ENCODE results near the gene ATG2B. TPM values are rescaled to one million over a fixed set of nuclear protein-coding genes. Genes with fewer than 3 reads are reported as not detected.

The ATG2B gene
- total and polyA plus RNA-seq, 9 of the 15 experiments (the other 6 are each of a cell fraction or from before 2014, with no cell fraction given): 0.83 to 12.9 (median 8.7) TPM

GRCh38 chr14:96231526-96232130, 131.5 kb downstream of the ATG2B start:
- no peak overlapping the region for H3K9ac ChIP-seq (ENCODE audit: insufficient read depth in 1 of 2, low read depth in 2 of 2, low read length in 2 of 2)
- H3K4me1 ChIP-seq (replicated peaks in 1 of 2; ENCODE audit: control insufficient read depth in 2 of 2, insufficient read depth in 2 of 2, low read length in 2 of 2): no peaks in the 10 kb centered on the region
- H3K79me2 ChIP-seq (ENCODE audit: control insufficient read depth, insufficient read depth, low read length): no peaks in the 10 kb centered on the region
- no peak overlapping the region for H2AFZ ChIP-seq (ENCODE audit: low read depth, low read length)
- H3K9me1 ChIP-seq (ENCODE audit: control insufficient read depth, insufficient read depth, low read length): no peaks in the 10 kb centered on the region
- DNase-seq (ENCODE audit: extremely low read depth in 1 of 4, low spot score in 3 of 4) (no peak), FAIRE-seq (no peak), ATAC-seq (no peak)
- no peak for TF ChIP-seq HDAC2 (IDR thresholded peaks at IDR 0.05)
- no peak for TF ChIP-seq NFIC (IDR thresholded peaks at IDR 0.05)
- TF ChIP-seq CBFB (CRISPR knock-in tag; IDR thresholded peaks at IDR 0.05): no peak
- TF ChIP-seq ZNF431 (CRISPR knock-in tag; IDR thresholded peaks at IDR 0.05): no peak
- no peak for TF ChIP-seq BCL6 (CRISPR knock-in tag; IDR thresholded peaks at IDR 0.05)
- TF ChIP-seq FOXJ2 (tag; IDR thresholded peaks at IDR 0.05): no peak
- TF ChIP-seq, protein P1, sequence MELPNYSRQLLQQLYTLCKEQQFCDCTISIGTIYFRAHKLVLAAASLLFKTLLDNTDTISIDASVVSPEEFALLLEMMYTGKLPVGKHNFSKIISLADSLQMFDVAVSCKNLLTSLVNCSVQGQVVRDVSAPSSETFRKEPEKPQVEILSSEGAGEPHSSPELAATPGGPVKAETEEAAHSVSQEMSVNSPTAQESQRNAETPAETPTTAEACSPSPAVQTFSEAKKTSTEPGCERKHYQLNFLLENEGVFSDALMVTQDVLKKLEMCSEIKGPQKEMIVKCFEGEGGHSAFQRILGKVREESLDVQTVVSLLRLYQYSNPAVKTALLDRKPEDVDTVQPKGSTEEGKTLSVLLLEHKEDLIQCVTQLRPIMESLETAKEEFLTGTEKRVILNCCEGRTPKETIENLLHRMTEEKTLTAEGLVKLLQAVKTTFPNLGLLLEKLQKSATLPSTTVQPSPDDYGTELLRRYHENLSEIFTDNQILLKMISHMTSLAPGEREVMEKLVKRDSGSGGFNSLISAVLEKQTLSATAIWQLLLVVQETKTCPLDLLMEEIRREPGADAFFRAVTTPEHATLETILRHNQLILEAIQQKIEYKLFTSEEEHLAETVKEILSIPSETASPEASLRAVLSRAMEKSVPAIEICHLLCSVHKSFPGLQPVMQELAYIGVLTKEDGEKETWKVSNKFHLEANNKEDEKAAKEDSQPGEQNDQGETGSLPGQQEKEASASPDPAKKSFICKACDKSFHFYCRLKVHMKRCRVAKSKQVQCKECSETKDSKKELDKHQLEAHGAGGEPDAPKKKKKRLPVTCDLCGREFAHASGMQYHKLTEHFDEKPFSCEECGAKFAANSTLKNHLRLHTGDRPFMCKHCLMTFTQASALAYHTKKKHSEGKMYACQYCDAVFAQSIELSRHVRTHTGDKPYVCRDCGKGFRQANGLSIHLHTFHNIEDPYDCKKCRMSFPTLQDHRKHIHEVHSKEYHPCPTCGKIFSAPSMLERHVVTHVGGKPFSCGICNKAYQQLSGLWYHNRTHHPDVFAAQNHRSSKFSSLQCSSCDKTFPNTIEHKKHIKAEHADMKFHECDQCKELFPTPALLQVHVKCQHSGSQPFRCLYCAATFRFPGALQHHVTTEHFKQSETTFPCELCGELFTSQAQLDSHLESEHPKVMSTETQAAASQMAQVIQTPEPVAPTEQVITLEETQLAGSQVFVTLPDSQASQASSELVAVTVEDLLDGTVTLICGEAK (IDR thresholded peaks at IDR 0.05): no peak
- TF ChIP-seq, protein P1 (CRISPR knock-in tag; IDR thresholded peaks at IDR 0.05): no peak
- TF ChIP-seq, protein P2, sequence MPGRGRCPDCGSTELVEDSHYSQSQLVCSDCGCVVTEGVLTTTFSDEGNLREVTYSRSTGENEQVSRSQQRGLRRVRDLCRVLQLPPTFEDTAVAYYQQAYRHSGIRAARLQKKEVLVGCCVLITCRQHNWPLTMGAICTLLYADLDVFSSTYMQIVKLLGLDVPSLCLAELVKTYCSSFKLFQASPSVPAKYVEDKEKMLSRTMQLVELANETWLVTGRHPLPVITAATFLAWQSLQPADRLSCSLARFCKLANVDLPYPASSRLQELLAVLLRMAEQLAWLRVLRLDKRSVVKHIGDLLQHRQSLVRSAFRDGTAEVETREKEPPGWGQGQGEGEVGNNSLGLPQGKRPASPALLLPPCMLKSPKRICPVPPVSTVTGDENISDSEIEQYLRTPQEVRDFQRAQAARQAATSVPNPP (IDR thresholded peaks at IDR 0.05; ENCODE audit: borderline replicate concordance, insufficient read depth, insufficient read length): no peak
- no peak for TF ChIP-seq WHSC1 (IDR thresholded peaks at IDR 0.05; ENCODE audit: low read length)
- no peak for TF ChIP-seq GATAD2B (IDR thresholded peaks at IDR 0.05; ENCODE audit: borderline replicate concordance)
- no peak overlapping the region for H3K4me3 ChIP-seq
- no peaks in the 10 kb centered on the region for H3K36me3 ChIP-seq (ENCODE audit: control insufficient read depth, insufficient read depth, low read length)
- under 1% methylated on average over 12 of the region's 12 CpGs for WGBS (ENCODE audit: insufficient coverage, low coverage, missing lambda C conversion rate)
- no peak overlapping the region for H3K27ac ChIP-seq (ENCODE audit: extremely low read depth, low read depth, low read length)
- no peaks in the 10 kb centered on the region for H3K9me3 ChIP-seq (replicated peaks; ENCODE audit: control insufficient read depth, insufficient read depth, low read depth, low read length)
- BruUV-seq (replicated peaks): no TSS peak
- intact Hi-C loops (cut with micrococcal nuclease): no loop called here
- peaks cover 4 to 45% of the 10 kb centered on the region in 2 experiments; a peak in 4 of 5 replicates for H3K27me3 ChIP-seq (ENCODE audit: control insufficient read depth in 2 of 2, insufficient read depth in 2 of 2, low read length in 2 of 2)
- H4K20me1 ChIP-seq (replicated peaks; ENCODE audit: control insufficient read depth, insufficient read depth, low read length): no peaks in the 10 kb centered on the region
- ChIA-PET POLR2A (no interaction called here), CTCF (ENCODE audit: low intra/inter-chr PET ratio) (no interaction called here)
- no peak overlapping the region for H3K4me2 ChIP-seq (ENCODE audit: insufficient read depth, low read length)
- in situ Hi-C loops (cut with MboI): no loop called here
